HL-60/S4 treated with phorbol 12-myristate 13-acetate at 8.2 ng/mL for 4 days and 3 days (cell line): ENCODE data around the gene USP24.
"Not testable (repeated sequence)": the region's sequence is repeated elsewhere in the genome, so short reads cannot be mapped to it uniquely, and the experiment has no call there.

Experiments
- in situ Hi-C: fragments of 300-500 bp; cut with MboI; formaldehyde crosslinking; loops from 2 replicates; pipeline ENCODE4 v1.15.0; 2022; ENCODE audit warnings: low sequenced_read_pairs

Gene USP24

GRCh38 chr1:55230659-55231058, 15.5 kb upstream of the USP24 start:
- in situ Hi-C loops, result no loop called here

GRCh38 chr1:55229726-55230125, 14.6 kb upstream of the USP24 start:
- in situ Hi-C loops, result not testable (repeated sequence)

- in situ Hi-C loops, result no loop called here
Observed at GRCh38 chr1:55225228-55225627, 10.1 kb upstream of the USP24 start.

DNA sequence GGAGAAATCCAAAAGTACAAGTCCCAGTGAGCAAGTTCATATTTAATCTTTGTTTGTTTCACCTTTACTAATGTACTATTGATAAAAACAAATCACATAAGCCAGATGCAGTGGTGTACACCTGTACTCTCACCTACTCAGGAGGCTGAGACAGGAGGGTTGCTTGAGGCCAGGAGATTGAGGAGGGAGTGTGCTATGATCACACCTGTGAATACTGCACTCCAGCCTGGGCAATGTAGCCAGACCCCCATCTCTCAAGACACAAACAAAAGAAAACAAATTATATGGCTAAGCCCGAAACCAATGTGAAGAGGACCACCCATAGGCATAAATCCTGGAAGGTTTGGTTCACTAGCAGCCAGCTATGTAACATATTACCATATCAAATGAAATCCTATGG, 9.6 kb upstream of the USP24 start:
- in situ Hi-C loops, result no loop called here

GRCh38 chr1:55222152-55222551, 7.0 kb upstream of the USP24 start:
- in situ Hi-C loops, result no loop called here

DNA sequence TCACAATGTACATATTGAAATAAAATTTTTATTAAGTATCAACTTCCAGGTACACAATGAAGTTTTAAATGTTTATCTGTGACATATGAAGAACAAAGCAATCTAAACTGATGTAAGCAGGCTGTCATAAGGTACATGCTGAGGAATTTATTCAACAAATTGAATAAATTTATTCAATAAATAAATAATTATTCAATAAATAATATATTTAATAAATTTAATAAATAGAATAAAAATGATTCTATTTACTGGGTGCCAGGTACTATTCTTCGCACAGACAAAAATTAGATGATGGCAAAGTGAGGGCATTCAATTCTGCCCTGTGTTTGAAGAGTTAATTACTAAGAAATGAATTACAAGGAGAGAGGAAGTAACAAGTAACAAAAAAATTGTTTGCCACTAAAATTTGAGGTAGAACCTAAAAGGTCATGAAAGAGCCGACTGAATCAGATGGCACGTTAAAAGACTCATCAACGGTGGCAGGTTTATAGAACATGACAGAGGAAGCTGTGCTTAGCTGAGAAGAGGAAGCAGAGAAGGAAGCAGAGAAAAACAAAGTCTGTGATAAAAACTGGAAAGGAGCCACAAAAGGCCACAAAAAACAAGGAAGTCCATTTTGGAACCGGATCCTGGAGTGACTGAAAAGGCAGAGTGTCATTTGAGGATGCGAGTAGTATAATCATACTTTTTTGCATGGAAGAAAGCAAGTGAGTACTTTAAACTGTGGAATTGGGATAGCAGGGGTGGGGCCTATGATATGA, 2.2 kb upstream of the USP24 start:
- in situ Hi-C loops, result no loop called here

- in situ Hi-C loops, result no loop called here
Observed at GRCh38 chr1:55216096-55216495, 932 bp upstream of the USP24 start.

- in situ Hi-C loops, result no loop called here
Observed at GRCh38 chr1:55214934-55215193, 300 bp downstream of the USP24 start.

DNA sequence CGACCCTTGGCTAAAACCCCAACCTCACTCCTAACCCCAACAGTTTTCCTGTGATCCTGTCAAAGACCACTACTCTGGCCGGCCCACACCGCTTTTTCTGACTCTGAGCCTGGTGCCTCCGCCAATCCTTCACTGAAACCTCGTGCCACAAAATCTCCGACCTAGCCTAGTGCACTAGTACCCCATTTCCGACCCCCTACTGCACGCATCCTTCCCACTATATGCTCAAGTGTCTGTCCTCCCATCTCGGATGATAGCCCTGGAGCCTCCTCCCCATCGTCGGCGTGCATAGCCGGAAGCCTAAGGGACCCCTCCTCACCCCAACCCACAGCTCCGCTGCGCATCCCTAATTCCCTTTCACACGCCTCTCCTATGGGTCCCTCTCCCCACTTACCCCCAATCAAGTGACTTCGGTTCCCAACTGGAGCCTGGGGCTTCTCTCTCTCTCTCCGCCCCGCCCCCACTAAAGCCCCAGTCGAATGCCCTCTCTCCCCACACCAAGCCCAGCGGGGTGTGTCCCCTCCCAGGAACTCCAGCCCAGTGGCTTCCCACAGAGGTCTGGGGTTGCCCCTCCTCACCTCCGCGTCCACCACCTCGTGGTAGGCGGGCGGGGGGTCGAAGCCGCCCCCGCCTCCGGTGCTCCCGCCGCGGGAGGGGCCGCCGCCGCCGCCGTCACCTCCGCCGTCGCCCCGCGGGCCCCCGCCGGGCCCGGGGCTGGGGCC, 791 bp downstream of the USP24 start:
- in situ Hi-C loops, result no loop called here

- in situ Hi-C loops, result no loop called here
Observed at GRCh38 chr1:55213885-55214211, 1.3 kb downstream of the USP24 start.

DNA sequence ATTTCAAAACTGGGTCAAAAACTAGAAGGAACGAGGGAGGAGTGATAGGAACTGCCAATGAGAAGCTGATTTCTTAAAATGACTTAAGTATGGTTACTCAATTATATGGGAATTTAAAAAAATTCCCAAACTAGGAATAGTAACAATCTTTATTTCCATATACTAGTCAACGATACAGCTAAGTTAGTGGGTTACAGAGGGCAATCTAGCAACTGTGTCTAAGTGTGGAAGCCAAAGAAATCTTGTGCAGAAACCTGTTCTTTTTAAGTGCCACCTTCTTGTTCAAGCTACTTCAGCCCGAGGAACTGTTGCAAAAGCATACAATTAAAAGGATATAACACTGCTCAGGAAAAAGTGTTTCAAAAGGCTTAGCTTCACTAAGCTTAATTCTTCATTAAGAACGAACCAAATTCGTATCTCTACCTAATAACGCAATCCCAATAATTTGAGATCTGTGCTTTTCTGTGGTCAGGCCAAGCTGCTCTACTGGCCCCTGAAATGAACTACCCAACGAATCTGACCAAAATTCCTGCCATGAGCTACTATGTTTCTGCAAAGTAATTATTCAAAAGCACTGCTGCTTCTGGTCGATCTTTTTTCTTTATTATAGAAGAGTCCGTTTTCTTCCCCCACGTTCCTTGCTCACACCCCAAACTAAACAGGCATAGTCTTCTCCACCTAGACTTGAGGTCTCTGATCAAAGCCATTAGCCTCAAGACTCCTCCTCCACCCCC, 1.8 kb downstream of the USP24 start:
- in situ Hi-C loops, result no loop called here

GRCh38 chr1:55212349-55213150, 2.6 kb downstream of the USP24 start:
- in situ Hi-C loops, result no loop called here

DNA sequence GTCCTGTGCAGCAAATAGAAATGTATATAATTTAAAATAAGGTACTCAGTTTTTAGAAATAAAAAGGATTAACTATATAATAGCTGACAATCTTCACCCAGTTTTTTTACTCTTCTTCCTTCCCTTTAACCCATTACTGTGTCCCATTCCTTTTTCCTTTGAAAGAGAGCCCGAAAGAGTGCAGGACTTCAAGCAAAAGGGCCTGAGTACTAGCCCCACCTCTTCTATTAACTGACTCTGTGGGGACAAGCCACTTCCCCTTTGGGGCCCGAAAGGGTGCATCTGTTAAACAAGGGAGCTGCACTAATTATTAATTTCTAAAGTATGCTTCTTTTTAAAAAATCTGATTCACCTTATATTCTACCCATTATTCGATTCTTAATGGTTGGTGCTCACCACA, 3.3 kb downstream of the USP24 start:
- in situ Hi-C loops, result no loop called here

- in situ Hi-C loops, result no loop called here
Observed at GRCh38 chr1:55210990-55211801, 4.0 kb downstream of the USP24 start.

DNA sequence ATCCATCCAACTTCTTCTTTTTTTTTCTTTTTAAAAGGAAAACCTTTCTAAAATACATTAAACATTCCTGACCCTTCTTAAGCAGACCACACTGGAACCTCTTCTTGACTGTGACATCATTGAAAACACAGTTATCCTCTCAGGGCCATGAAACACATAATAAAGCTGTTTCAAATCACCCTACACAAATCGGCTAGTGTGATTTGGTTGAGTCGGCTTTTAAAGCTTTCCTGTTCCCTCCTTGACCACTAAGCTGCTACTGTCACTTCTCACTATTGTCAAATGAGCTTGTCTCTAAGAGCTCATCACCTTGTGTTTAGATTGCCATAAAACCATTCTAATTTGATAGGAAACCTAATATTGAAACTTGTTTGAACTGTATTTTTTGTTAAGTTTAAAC, 5.9 kb downstream of the USP24 start:
- in situ Hi-C loops, result no loop called here

DNA sequence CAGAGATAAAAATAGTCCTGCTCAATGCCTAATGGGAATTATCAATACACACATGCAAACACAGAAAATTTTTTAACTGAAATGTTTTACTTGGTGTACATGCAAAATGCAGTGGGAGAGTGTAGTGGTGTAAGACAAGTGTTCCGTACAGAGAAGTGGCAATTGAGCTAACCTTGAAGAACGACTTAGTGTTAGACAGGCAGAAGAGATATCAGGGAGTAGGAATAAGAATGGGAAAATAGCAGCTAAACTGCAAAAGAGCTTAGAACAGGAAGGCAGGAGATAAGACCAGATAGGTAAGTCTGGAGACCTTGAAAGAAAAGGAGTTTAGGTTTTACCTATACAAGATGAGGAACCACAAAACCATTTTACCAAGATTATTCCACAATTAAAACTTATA, 9.0 kb downstream of the USP24 start:
- in situ Hi-C loops, result no loop called here

- in situ Hi-C loops, result no loop called here
Observed at GRCh38 chr1:55204997-55205396, 10.2 kb downstream of the USP24 start.

DNA sequence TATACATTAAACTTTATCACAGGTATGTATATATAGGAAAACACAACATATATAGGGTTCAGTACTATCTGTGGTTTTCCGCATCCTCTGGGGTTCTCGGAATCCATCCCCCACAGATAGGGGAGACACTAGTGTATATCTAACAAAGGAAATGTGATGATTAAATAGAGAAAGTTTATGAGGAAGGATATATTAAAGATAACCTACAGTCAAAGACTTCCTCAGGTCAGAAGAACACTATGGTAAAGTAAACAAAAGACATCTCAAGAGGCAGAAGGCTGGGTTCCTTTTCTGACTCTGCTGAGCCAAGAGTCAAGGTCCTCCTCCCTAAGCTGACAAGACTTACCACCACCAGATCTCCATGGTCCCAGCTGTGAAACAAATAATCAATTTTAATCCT, 12.1 kb downstream of the USP24 start:
- in situ Hi-C loops, result no loop called here

DNA sequence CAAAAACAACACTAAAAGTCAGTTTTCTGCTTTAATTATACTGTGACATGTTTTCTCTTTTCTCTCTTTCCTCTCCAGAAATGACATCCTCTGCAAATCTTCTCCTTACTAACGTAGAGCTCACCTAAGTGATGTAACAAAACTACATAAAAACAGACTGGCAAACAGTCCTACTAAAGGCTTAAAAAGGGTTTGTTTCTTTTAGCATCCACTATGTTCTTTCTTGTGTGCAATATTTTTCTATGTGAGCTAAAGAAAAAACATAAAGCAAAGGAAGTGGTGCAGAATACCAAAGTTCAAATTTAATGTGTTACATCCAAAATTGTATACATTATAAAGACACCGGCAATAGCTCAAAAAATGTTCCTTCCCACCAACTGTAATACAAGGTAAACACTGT, 14.5 kb downstream of the USP24 start:
- in situ Hi-C loops, result no loop called here

DNA sequence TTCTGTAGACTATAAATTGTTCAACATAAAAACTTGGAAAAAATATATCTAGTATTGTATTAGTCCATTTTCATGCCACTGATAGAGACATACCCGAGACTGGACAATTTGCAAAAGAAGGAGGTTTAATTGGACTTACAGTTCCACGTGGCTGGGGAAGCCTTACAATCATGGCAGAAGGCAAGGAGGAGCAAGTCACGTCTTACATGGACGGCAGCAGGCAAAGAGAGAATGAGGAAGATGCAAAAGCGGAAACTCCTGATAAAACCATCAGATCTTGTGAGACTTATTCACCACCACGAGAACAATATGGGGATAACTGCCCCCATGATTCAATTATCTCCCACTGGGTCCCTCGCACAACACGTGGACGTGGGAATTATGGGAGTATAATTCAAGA, 15.4 kb downstream of the USP24 start:
- in situ Hi-C loops, result not testable (repeated sequence)

GRCh38 chr1:55198044-55198443, 17.1 kb downstream of the USP24 start:
- in situ Hi-C loops, result no loop called here
